ENCODE measurements around the gene GLRB.

DNA sequence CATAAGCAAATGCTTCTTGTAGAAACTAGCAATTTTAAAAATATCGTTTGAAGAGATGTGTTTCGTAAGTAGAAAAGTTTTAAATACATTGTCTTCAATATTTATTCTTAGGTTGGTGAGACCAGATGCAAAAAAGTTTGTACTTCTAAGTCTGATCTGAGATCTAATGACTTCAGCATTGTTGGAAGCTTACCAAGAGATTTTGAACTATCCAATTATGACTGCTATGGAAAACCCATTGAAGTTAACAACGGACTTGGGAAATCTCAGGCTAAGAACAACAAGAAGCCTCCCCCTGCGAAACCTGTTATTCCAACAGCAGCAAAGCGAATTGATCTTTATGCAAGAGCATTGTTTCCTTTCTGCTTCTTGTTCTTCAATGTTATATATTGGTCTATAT lies 94.4 kb downstream of the GLRB start:
- TF ChIP-seq, protein P1, sequence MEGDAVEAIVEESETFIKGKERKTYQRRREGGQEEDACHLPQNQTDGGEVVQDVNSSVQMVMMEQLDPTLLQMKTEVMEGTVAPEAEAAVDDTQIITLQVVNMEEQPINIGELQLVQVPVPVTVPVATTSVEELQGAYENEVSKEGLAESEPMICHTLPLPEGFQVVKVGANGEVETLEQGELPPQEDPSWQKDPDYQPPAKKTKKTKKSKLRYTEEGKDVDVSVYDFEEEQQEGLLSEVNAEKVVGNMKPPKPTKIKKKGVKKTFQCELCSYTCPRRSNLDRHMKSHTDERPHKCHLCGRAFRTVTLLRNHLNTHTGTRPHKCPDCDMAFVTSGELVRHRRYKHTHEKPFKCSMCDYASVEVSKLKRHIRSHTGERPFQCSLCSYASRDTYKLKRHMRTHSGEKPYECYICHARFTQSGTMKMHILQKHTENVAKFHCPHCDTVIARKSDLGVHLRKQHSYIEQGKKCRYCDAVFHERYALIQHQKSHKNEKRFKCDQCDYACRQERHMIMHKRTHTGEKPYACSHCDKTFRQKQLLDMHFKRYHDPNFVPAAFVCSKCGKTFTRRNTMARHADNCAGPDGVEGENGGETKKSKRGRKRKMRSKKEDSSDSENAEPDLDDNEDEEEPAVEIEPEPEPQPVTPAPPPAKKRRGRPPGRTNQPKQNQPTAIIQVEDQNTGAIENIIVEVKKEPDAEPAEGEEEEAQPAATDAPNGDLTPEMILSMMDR (IDR thresholded peaks at IDR 0.05), result no peak
- no peak for TF ChIP-seq POLR2A (IDR thresholded peaks at IDR 0.05)

Data from esophagus squamous epithelium (tissue), 4 donors.